GM12892 (cell line): ENCODE measurements around the gene PTK6.

Experiments used
- POLR2A ChIP-seq: IDR thresholded peaks from 2 replicates; pipeline ENCODE4 v1.6.1; 2011; ENCODE audit warnings: low read depth, low read length, control low read depth
- POLR2AphosphoS5 ChIP-seq: IDR thresholded peaks from 2 replicates; pipeline ENCODE4 v1.6.1; 2011; ENCODE audit warnings: low read depth, low read length, control low read depth
- TAF1 ChIP-seq: IDR thresholded peaks from 2 replicates; pipeline ENCODE4 v1.6.1; 2011; ENCODE audit warnings: low read depth, mild to moderate bottlenecking, control low read depth, low read length, borderline replicate concordance

DNA sequence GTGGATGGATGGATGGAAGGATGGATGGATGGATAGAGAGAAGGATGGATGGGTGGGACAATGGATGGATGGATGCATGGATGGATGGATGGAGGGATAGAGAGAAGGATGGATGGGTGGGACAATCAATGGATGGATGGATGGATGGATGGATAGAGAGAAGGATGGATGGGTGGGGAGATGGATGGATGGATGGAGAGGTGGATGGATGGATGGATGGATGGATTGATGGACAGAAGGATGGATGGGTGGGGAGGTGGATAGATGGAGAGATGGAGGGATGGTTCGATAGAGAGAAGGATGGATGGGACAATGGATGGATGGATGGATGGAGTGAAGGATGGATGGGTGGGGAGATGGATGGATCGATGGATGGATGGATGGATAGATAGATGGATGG, 44.7 kb downstream of the PTK6 start:
- TF ChIP-seq TAF1 (no peak), POLR2A (no peak), POLR2AphosphoS5 (no peak)
